ENCODE measurements around the gene CDCA5. TPM values are rescaled to one million over a fixed set of nuclear protein-coding genes. Genes with fewer than 3 reads are reported as not detected.

Gene CDCA5
- total and polyA plus RNA-seq, 2 of the 4 experiments (the other 2 are of a cell fraction) = 9.1 to 14.0 TPM

DNA sequence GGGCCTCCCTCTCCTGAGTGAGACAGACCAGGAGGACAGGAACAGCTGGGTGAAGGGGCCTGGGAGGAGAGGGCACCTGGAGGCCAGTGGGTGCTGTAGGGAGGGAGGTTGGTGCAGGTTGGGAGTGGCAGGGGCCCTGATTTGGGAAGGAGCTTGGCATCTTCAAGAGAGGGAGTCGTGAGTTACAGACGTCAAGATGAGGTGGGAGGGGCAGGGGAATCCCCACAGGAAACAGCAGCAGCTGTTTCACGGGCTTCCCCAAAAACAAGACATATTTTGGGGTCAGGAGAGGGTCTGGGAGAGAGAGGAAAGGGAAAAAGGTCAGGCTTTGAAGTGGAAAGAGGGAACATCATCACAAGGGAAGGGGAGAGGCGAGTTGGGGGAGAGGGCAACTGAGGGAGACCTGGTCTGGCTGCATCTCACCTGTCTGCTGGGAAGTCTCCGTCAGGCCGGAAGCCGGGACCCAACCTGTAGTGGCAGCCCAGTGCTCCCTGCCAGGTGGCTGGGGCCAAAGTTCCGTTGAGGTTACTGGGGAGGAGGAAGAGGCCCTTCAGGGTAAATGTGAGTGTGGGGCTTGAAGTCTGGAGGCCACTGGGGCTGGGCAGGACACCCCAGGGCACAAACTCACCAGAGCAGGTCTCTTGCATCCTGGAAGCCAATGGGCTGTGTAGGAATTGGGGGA is 29.9 kb downstream of the CDCA5 start:
- TF ChIP-seq, protein P1, sequence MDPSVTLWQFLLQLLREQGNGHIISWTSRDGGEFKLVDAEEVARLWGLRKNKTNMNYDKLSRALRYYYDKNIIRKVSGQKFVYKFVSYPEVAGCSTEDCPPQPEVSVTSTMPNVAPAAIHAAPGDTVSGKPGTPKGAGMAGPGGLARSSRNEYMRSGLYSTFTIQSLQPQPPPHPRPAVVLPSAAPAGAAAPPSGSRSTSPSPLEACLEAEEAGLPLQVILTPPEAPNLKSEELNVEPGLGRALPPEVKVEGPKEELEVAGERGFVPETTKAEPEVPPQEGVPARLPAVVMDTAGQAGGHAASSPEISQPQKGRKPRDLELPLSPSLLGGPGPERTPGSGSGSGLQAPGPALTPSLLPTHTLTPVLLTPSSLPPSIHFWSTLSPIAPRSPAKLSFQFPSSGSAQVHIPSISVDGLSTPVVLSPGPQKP (IDR thresholded peaks at IDR 0.05; ENCODE audit: borderline replicate concordance, low read depth, low read length) = no peak
- TF ChIP-seq RCOR1 (IDR thresholded peaks at IDR 0.05; ENCODE audit: insufficient replicate concordance, low read length) (no peak), SMC3 (IDR thresholded peaks at IDR 0.05; ENCODE audit: low read depth, low read length) (no peak), FOS (IDR thresholded peaks at IDR 0.05; ENCODE audit: low read depth, low read length) (no peak), CEBPB (IDR thresholded peaks at IDR 0.05; ENCODE audit: low read depth, low read length) (no peak), MAZ (IDR thresholded peaks at IDR 0.05; ENCODE audit: borderline replicate concordance, low read depth, low read length) (no peak), RFX5 (IDR thresholded peaks at IDR 0.05; ENCODE audit: low read depth, low read length) (no peak)
- Histone ChIP-seq H3K9me1 (ENCODE audit: insufficient read depth, low read length) (no peaks in the 10 kb centered on the region), H3K27ac (ENCODE audit: insufficient read depth, low read length) (no peak overlapping the region), H2BK120ac (ENCODE audit: low read depth, low read length) (no peak overlapping the region), H3K4me2 (ENCODE audit: low read depth, low read length) (no peak overlapping the region), H3K9me3 (ENCODE audit: control insufficient read depth, insufficient read depth, low read length) (no peaks in the 10 kb centered on the region), H2AK5ac (ENCODE audit: low read depth, low read length) (no peak overlapping the region), H3K18ac (ENCODE audit: low read depth, low read length) (no peak overlapping the region), H4K8ac (ENCODE audit: low read depth in 2 of 2, low read length in 2 of 2) (no peak overlapping the region), H3K14ac (replicated peaks; ENCODE audit: low read depth, low read length) (no peak overlapping the region), H3K23ac (ENCODE audit: low read depth, low read length) (no peak overlapping the region), H3K4me1 (ENCODE audit: control insufficient read depth, insufficient read depth, low read length) (no peaks in the 10 kb centered on the region), H3K4ac (ENCODE audit: low read depth, low read length) (no peak overlapping the region), H2AFZ (replicated peaks; ENCODE audit: low read length, poor library complexity) (peak overlapping the region; percentile 14), H2AK9ac (replicated peaks; ENCODE audit: low read depth, low read length, poor library complexity) (no peak overlapping the region), H3K56ac (ENCODE audit: extremely low read depth, insufficient read depth, low read length) (no peak overlapping the region), H4K20me1 (ENCODE audit: insufficient read depth, low read length) (no peaks in the 10 kb centered on the region), H2BK20ac (ENCODE audit: low read depth, low read length) (no peak overlapping the region), H3K27me3 (ENCODE audit: control insufficient read depth, insufficient read depth, low read length) (peaks cover 20% of the 10 kb centered on the region; the same call in 1 of the 2 replicates), H2BK15ac (ENCODE audit: low read depth, low read length) (no peak overlapping the region), H2BK5ac (ENCODE audit: low read depth, low read length, poor library complexity, severe bottlenecking) (no peak overlapping the region), H4K5ac (ENCODE audit: low read depth, low read length) (no peak overlapping the region), H3K4me3 (ENCODE audit: insufficient read depth, low read depth, low read length) (no peak overlapping the region), H3K36me3 (ENCODE audit: control insufficient read depth, insufficient read depth, low read length) (no peaks in the 10 kb centered on the region), H3K9ac (ENCODE audit: low read depth, low read length) (no peak overlapping the region), H3K79me1 (ENCODE audit: low read depth in 1 of 2, low read length in 2 of 2) (no peaks in the 10 kb centered on the region), H4K91ac (ENCODE audit: insufficient read depth, low read depth, low read length) (no peak overlapping the region)
- in situ Hi-C loops (cut with MboI; ENCODE audit: low sequenced_read_pairs) = no loop called here
- ChIA-PET CTCF (no interaction called here), POLR2A (ENCODE audit: unreplicated experiment) (no interaction called here)
- no peak for ATAC-seq (ENCODE audit: low read depth)
- dilution Hi-C loops (cut with HindIII; ENCODE audit: low sequenced_read_pairs, unreplicated experiment) = no loop called here
- 45% methylated on average over 6 of the region's 8 CpGs; no CpG with 5 or more reads in 1 of the 2 experiments for WGBS, 2 experiments (ENCODE audit: extremely low coverage in 2 of 2, insufficient read length in 1 of 2)
- no TSS peak for BruUV-seq (replicated peaks)
- intact Hi-C loops (cut with micrococcal nuclease) = no loop called here
- DNase-seq = no peak
